MCF 10A (cell line): ENCODE data around the gene BCL2L1. TPM values are rescaled to one million over a fixed set of nuclear protein-coding genes. Genes with fewer than 3 reads are reported as not detected.

Experiments used
- Bru-seq: library from RNA; stranded (reverse); fragments of 400-500 nt; gene quantifications from one replicate; lab custom pipeline; 2021; lab: Mats Ljungman, UMichigan
- BruChase-seq, 2 experiments: library from RNA; stranded (reverse); fragments of 400-500 nt; gene quantifications; one replicate each; lab custom pipeline; 2021; lab: Mats Ljungman, UMichigan
- BruUV-seq: library from RNA; stranded (reverse); fragments of 400-500 nt; replicated peaks from 2 replicates; lab custom pipeline; 2021; lab: Mats Ljungman, UMichigan
- CTCF ChIA-PET: fragments of 300-600 bp; sonication (Branson Sonifier 250); formaldehyde crosslinking; extraction: SDS; loops from one replicate; lab custom pipeline; 2021; ENCODE audit warnings: antibody characterized with exemption, inconsistent platforms; lab: Yijun Ruan, JAX
- POLR2A ChIA-PET: fragments of 300-600, 350-650 bp; sonication (Branson Sonifier 250); formaldehyde crosslinking; extraction: SDS; loops from one replicate; lab custom pipeline; 2020; ENCODE audit warnings: antibody characterized with exemption, inconsistent platforms; lab: Yijun Ruan, JAX
- DNase-seq: peaks from one replicate; pipeline ENCODE4 v3.0.0-alpha.2; 2018; ENCODE audit not compliant: unreplicated experiment
- H3K27ac Mint-ChIP-seq: one replicate; pipeline ENCODE4 v1.8.0; 2022; ENCODE audit warnings: mild to moderate bottlenecking, low read depth, mixed read lengths; ENCODE audit not compliant: unreplicated experiment
- H3K27me3 Mint-ChIP-seq: one replicate; pipeline ENCODE4 v1.8.0; 2022; ENCODE audit warnings: mixed read lengths; ENCODE audit not compliant: insufficient read depth, unreplicated experiment
- H3K36me3 Mint-ChIP-seq: one replicate; pipeline ENCODE4 v1.8.0; 2022; ENCODE audit warnings: mild to moderate bottlenecking, moderate library complexity, mixed read lengths; ENCODE audit not compliant: insufficient read depth, unreplicated experiment
- H3K4me1 Mint-ChIP-seq: one replicate; pipeline ENCODE4 v1.8.0; 2022; ENCODE audit warnings: mixed read lengths; ENCODE audit not compliant: insufficient read depth, unreplicated experiment
- H3K4me3 Mint-ChIP-seq: one replicate; pipeline ENCODE4 v1.8.0; 2022; ENCODE audit warnings: mild to moderate bottlenecking, moderate library complexity, mixed read lengths; ENCODE audit not compliant: unreplicated experiment
- H3K9me3 Mint-ChIP-seq: one replicate; pipeline ENCODE4 v1.8.0; 2022; ENCODE audit warnings: mixed read lengths; ENCODE audit not compliant: unreplicated experiment
- intact Hi-C: fragments of 100-400 bp; cut with micrococcal nuclease; formaldehyde crosslinking; loops from 2 replicates; pipeline ENCODE4 v1.14.1; 2022
- long read RNA-seq: library from polyadenylated mRNA; stranded (forward); transcript quantifications from one replicate; pipeline ENCODE4 v2.0.0, GENCODE V29; 2022
- total RNA-seq: library from RNA; stranded (reverse); gene quantifications from 2 replicates; pipeline ENCODE4 v1.2.3, GENCODE V29; 2022
- TF ChIP-seq, protein P1 (sequence below): fragments of 200-600 bp; IDR thresholded peaks from one replicate; pipeline ENCODE4 v1.8.0; 2022; ENCODE audit warnings: antibody characterized with exemption, mild to moderate bottlenecking; ENCODE audit not compliant: unreplicated experiment

BCL2L1 gene
- total RNA-seq: 139 and 156 TPM in 2 replicates
- percentile 95 among the genes with signal in this experiment for Bru-seq, nascent RNA
- BruChase-seq, experiment 1, labeled RNA remaining after a 6-hour chase: percentile 90 among the genes with signal in this experiment
- percentile 92 among the genes with signal in this experiment for BruChase-seq, experiment 2, labeled RNA remaining after a 2-hour chase
- long read RNA-seq, transcript BCL2L1-203 (2 exons, 2,578 nt): minor isoform, 29 of 312 reads
- long read RNA-seq, transcript BCL2L1-208 (3 exons, 894 nt): minor isoform, 7 of 312 reads
- long read RNA-seq, transcript BCL2L1-201 (3 exons, 2,610 nt): major isoform, 113 of 312 reads
- long read RNA-seq, transcript BCL2L1-202 (3 exons, 2,383 nt): minor isoform, 10 of 312 reads
- long read RNA-seq, partial matches to known transcripts: 5 of 312 reads
- long read RNA-seq, other reads (novel, unspliced or antisense): 148 of 312 reads

DNA sequence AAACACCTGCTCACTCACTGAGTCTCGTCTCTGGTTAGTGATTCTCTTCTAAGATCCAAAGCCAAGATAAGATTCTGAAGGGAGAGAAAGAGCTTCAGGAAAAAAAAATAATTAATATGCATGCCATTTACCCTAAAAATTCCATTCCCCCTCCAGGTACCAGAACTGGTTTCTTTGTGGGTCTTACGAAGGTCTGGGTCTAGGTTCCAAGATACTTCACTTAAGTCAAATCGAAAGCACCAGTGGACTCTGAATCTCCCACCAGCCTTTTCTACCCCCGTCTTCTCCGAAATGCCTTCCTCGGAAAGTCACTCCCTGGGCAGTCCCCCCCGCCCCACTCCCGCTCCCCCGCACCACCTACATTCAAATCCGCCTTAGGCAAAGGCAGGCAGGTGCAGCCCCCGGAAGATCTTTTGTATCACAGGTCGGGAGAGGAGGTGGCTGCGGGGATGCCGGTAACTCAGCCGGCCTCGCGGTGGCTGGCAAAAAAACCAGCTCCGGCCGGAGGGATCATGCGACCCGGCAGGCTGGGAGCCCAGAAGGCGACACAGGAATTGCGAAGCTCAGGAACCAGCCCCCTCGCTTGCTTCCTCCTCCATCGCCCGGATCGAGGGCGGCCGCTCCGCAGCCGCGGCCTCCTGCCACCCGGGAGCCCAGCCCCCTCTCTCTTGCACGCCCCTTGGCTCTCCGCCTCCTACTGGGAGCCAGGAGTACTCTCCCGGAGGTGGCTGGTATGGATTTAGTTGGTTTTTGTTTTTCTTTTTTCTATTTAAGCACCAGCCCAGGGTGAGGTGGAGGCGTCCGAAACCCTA is at the start of gene BCL2L1:
Gene BCL2L1, minus strand, starts transcription at position 612 of the 812 bp plus-strand sequence. CDS start 650 bp downstream, outside the sequence.
- intact Hi-C loops: loop anchor here (1.0 to 5.0 kb wide), 3 partner anchors 23 to 61 kb away; no protein-coding TSS in a partner anchor
- DNase-seq: peak; percentile 88
- Mint-ChIP-seq H3K36me3 (peaks cover 42% of the 10 kb centered on the region), H3K4me3 (peak within 1 kb of the TSS; percentile 91), H3K9me3 (no peaks in the 10 kb centered on the region), H3K4me1 (peaks cover 44% of the 10 kb centered on the region), H3K27me3 (no peaks in the 10 kb centered on the region), H3K27ac (peak within 1 kb of the TSS; percentile 93)
- TF ChIP-seq, protein P1, sequence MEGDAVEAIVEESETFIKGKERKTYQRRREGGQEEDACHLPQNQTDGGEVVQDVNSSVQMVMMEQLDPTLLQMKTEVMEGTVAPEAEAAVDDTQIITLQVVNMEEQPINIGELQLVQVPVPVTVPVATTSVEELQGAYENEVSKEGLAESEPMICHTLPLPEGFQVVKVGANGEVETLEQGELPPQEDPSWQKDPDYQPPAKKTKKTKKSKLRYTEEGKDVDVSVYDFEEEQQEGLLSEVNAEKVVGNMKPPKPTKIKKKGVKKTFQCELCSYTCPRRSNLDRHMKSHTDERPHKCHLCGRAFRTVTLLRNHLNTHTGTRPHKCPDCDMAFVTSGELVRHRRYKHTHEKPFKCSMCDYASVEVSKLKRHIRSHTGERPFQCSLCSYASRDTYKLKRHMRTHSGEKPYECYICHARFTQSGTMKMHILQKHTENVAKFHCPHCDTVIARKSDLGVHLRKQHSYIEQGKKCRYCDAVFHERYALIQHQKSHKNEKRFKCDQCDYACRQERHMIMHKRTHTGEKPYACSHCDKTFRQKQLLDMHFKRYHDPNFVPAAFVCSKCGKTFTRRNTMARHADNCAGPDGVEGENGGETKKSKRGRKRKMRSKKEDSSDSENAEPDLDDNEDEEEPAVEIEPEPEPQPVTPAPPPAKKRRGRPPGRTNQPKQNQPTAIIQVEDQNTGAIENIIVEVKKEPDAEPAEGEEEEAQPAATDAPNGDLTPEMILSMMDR: peak; percentile 70
- no TSS peak for BruUV-seq
- ChIA-PET CTCF (interaction anchor here (0.5 to 16.0 kb wide), 23 partner anchors 16 to 1997 kb away, joined by 3 to 626 read pairs (median 17); partner anchors contain the start of genes ID1 and TPX2), POLR2A (interaction anchor here (0.6 to 13.2 kb wide), 20 partner anchors 13 to 262 kb away, joined by 3 to 491 read pairs (median 9); partner anchors contain the start of genes ID1 and TPX2)

DNA sequence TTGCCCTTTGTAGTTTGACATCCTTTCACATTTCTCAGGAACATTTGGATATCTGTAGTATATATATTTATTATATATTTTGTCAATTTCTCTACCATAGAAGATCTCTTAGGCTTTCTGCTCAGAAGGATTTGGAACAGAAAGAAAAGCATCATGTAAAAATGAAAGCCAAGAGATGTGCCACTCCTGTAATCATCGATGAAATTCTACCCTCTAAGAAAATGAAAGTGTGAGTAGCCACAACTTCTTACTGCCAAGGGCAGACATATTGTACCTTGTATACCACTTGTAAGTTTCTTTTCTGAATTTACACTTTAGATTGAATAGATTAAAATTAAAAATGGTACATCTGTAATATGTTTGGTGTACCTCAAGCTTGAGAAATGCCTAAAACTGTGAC is 47.6 kb upstream of the BCL2L1 start:
- intact Hi-C loops: no loop called here

DNA sequence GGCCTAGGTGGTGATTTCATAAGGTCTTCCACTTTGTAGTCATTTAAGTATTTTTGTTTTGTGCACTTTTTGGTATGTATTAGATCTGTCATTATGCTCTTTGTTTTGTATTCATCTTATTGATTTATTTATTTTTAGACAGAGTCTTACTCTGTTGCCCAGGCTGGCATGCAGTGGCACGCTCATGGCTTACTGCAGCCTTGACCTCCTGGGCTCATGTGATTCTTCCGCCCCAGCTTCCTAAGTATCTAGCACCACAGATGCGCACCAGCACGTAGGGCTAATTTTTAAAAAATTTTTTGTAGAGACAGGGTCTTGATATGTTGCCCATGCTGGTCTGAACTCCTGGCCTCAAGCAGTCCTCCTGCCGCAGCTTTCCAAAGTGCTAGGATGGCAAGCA is 47.0 kb upstream of the BCL2L1 start:
- TF ChIP-seq, protein P1: no peak
- Mint-ChIP-seq H3K4me1 (no peaks in the 10 kb centered on the region), H3K9me3 (no peaks in the 10 kb centered on the region), H3K27me3 (no peaks in the 10 kb centered on the region), H3K27ac (peak overlapping the region; percentile 87), H3K4me3 (peak overlapping the region; percentile 16), H3K36me3 (peaks cover 31% of the 10 kb centered on the region)
- BruUV-seq: no TSS peak
- POLR2A ChIA-PET: interaction anchor here (1.2 kb wide), 1 partner anchor 9 kb away, joined by 3 read pairs; no protein-coding TSS in a partner anchor
- DNase-seq: no peak
- CTCF ChIA-PET: interaction anchor here (0.5 to 0.6 kb wide), 2 partner anchors 43 to 716 kb away, joined by 3 to 4 read pairs; no protein-coding TSS in a partner anchor
- intact Hi-C loops: no loop called here

More for the DNA sequence above, 47.6 kb upstream of the BCL2L1 start:
- Mint-ChIP-seq H3K36me3 (peaks cover 31% of the 10 kb centered on the region), H3K27me3 (no peaks in the 10 kb centered on the region), H3K4me3 (peak overlapping the region; percentile 16), H3K27ac (peak overlapping the region; percentile 87), H3K9me3 (no peaks in the 10 kb centered on the region), H3K4me1 (no peaks in the 10 kb centered on the region)
- POLR2A ChIA-PET: interaction anchor here (1.2 kb wide), 1 partner anchor 10 kb away, joined by 3 read pairs; no protein-coding TSS in a partner anchor
- TF ChIP-seq, protein P1: no peak
- no TSS peak for BruUV-seq
- no peak for DNase-seq
- CTCF ChIA-PET: no interaction called here
